Breast epithelium (tissue), 4 donors: ENCODE measurements around the gene KIAA1210. TPM values are rescaled to one million over a fixed set of nuclear protein-coding genes. Genes with fewer than 3 reads are reported as not detected.
A peak's percentile ranks its signal among the peaks of the same experiment; 100 is the strongest.

Experiments used
- DNase-seq, 2 donors: peaks; one replicate each; pipeline ENCODE4 v3.0.0-alpha.2; 2019; ENCODE audit warnings: low spot score in 2 of 2
- H3K27ac ChIP-seq, 2 donors: fragments of 200-600 bp; sonication (generic) in 1 of 2; one replicate each; pipeline ENCODE4 v1.5.1; 2016 to 2019; ENCODE audit warnings: mild to moderate bottlenecking in 1 of 2
- H3K27me3 ChIP-seq, 2 donors: fragments of 200-600 bp; sonication (generic) in 1 of 2; one replicate each; pipeline versions ENCODE4 v1.5.1 to v1.6.0; 2017 to 2019; ENCODE audit warnings: control low read depth in 1 of 2, mild to moderate bottlenecking in 1 of 2
- H3K36me3 ChIP-seq: fragments of 200-600 bp; one replicate; pipeline ENCODE4 v1.5.1; 2019
- H3K4me1 ChIP-seq, 2 donors: fragments of 200-600 bp; sonication (generic); one replicate each; pipeline ENCODE4 v1.5.1; 2016 to 2019; ENCODE audit warnings: control low read depth in 1 of 2
- H3K4me3 ChIP-seq, 3 donors: fragments of 200-600 bp; sonication (generic); 1 replicate in 2 of 3; 2 replicates in 1 of 3; pipeline ENCODE4 v1.5.1; 2016 to 2019; ENCODE audit warnings: mild to moderate bottlenecking in 3 of 3, moderate library complexity in 2 of 3
- H3K9me3 ChIP-seq, 2 donors: fragments of 200-600 bp; sonication (generic) in 1 of 2; one replicate each; pipeline ENCODE4 v1.5.1; 2016 to 2019; ENCODE audit warnings: control low read depth in 1 of 2
- CTCF ChIP-seq, 3 donors: fragments of 450-650 bp; IDR thresholded peaks; one replicate each; pipeline ENCODE4 v1.5.1; 2016 to 2017; ENCODE audit warnings: antibody characterized with exemption in 3 of 3, mild to moderate bottlenecking in 3 of 3, moderate library complexity in 3 of 3
- POLR2A ChIP-seq: fragments of 450-650 bp; IDR thresholded peaks from one replicate; pipeline ENCODE4 v1.6.1; 2016; ENCODE audit warnings: antibody characterized with exemption, mild to moderate bottlenecking, moderate library complexity
- POLR2AphosphoS5 ChIP-seq, 3 donors: sonication (generic); formaldehyde crosslinking; IDR thresholded peaks; one replicate each; pipeline ENCODE4 v1.6.1; 2017; ENCODE audit warnings: antibody characterized with exemption in 3 of 3
- intact Hi-C: fragments of 100-400 bp; cut with DNase I; formaldehyde crosslinking; loops from one replicate; pipeline ENCODE4 v1.15.1; 2023; ENCODE audit warnings: low total_unique reads
- total RNA-seq, 3 donors: library from RNA; depleted of rRNA; stranded (reverse); fragments of >200 nt; gene quantifications; one replicate each; pipeline ENCODE4 v1.1.0, GENCODE V29; 2016

KIAA1210 gene
- total RNA-seq, 3 donors from 2014 or later, result 0.15 TPM; not detected in 2

GRCh38 chrX:119145241-119145653, 17.6 kb upstream of the KIAA1210 start:
- no peaks in the 10 kb centered on the region for H3K9me3 ChIP-seq
- TF ChIP-seq POLR2AphosphoS5 (IDR thresholded peaks at IDR 0.05) (no peak), POLR2A (no peak), CTCF (IDR thresholded peaks at IDR 0.05) (peak in 2 of 3 donors; percentile 15 to 24)
- no peak overlapping the region for H3K27ac ChIP-seq
- H3K4me1 ChIP-seq, result no peaks in the 10 kb centered on the region
- no peak for DNase-seq
- peaks cover 0 to 43% of the 10 kb centered on the region in 2 donors for H3K27me3 ChIP-seq
- no peaks in the 10 kb centered on the region for H3K36me3 ChIP-seq
- intact Hi-C loops, result no loop called here
- H3K4me3 ChIP-seq, result no peak overlapping the region

GRCh38 chrX:119134466-119134865, 6.9 kb upstream of the KIAA1210 start:
- Histone ChIP-seq H3K27me3 (peaks cover 0 to 50% of the 10 kb centered on the region in 2 donors), H3K4me1 (no peaks in the 10 kb centered on the region), H3K36me3 (no peaks in the 10 kb centered on the region), H3K4me3 (no peak overlapping the region), H3K27ac (no peak overlapping the region), H3K9me3 (no peaks in the 10 kb centered on the region)
- TF ChIP-seq POLR2A, result no peak
- no peak for TF ChIP-seq POLR2AphosphoS5 (IDR thresholded peaks at IDR 0.05)
- TF ChIP-seq CTCF (IDR thresholded peaks at IDR 0.05), result no peak
- intact Hi-C loops, result no loop called here
- DNase-seq, result no peak

GRCh38 chrX:119132961-119133360, 5.3 kb upstream of the KIAA1210 start:
- H3K4me3 ChIP-seq, result no peak overlapping the region
- H3K27me3 ChIP-seq, result peaks cover 0 to 47% of the 10 kb centered on the region in 2 donors
- H3K27ac ChIP-seq, result no peak overlapping the region
- TF ChIP-seq CTCF (IDR thresholded peaks at IDR 0.05) (no peak), POLR2A (no peak), POLR2AphosphoS5 (IDR thresholded peaks at IDR 0.05) (no peak)
- no peaks in the 10 kb centered on the region for H3K36me3 ChIP-seq
- no peak for DNase-seq
- intact Hi-C loops, result no loop called here
- no peaks in the 10 kb centered on the region for H3K9me3 ChIP-seq
- no peaks in the 10 kb centered on the region for H3K4me1 ChIP-seq

GRCh38 chrX:119132316-119132715, 4.7 kb upstream of the KIAA1210 start:
- H3K27ac ChIP-seq, result no peak overlapping the region
- no peaks in the 10 kb centered on the region for H3K36me3 ChIP-seq
- TF ChIP-seq CTCF (IDR thresholded peaks at IDR 0.05), result no peak
- no peak for TF ChIP-seq POLR2AphosphoS5 (IDR thresholded peaks at IDR 0.05)
- no peak for TF ChIP-seq POLR2A
- H3K27me3 ChIP-seq, result peaks cover 0 to 41% of the 10 kb centered on the region in 2 donors
- DNase-seq, result no peak
- H3K9me3 ChIP-seq, result no peaks in the 10 kb centered on the region
- no peak overlapping the region for H3K4me3 ChIP-seq
- H3K4me1 ChIP-seq, result no peaks in the 10 kb centered on the region
- intact Hi-C loops, result no loop called here

- Histone ChIP-seq H3K4me1 (no peaks in the 10 kb centered on the region), H3K27me3 (peaks cover 0 to 39% of the 10 kb centered on the region in 2 donors), H3K27ac (no peak overlapping the region), H3K4me3 (no peak overlapping the region), H3K9me3 (no peaks in the 10 kb centered on the region), H3K36me3 (no peaks in the 10 kb centered on the region)
- intact Hi-C loops, result no loop called here
- DNase-seq, result no peak
- no peak for TF ChIP-seq POLR2A
- TF ChIP-seq CTCF (IDR thresholded peaks at IDR 0.05), result no peak
- no peak for TF ChIP-seq POLR2AphosphoS5 (IDR thresholded peaks at IDR 0.05)
These were observed 3.3 kb upstream of the KIAA1210 start for GRCh38 chrX:119130911-119131310.
